ENCODE data around the gene PRKRIP1. TPM values are rescaled to one million over a fixed set of nuclear protein-coding genes. Genes with fewer than 3 reads are reported as not detected.
A peak's percentile ranks its signal among the peaks of the same experiment; 100 is the strongest.

The PRKRIP1 gene
- total RNA-seq, 1 experiment from 2014 or later: 35.2 TPM

DNA sequence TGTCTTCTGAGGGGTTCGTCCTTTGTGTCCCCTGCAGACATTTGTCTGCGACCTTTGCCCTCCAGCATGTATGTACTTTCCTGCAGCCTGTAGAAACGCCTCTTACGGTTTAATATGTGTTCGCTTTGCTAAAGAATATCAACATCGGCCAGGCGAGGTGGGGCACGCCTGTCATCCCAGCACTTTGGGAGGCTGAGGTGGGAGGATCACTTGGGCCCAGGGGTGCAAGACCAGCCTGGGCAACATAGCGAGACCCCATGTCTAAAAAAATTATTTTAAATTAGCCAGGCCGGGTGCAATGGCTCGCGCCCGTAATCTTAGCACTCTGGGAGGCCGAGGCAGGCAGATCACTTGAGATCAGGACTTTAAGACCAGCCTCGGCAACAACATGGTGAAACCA, 53.0 kb downstream of the PRKRIP1 start:
- no peaks in the 10 kb centered on the region for H3K9me3 ChIP-seq
- no peaks in the 10 kb centered on the region for H3K27me3 ChIP-seq (replicated peaks; ENCODE audit: control insufficient read depth, insufficient read depth, low read length)
- intact Hi-C loops (cut with micrococcal nuclease; ENCODE audit: unreplicated experiment): no loop called here
- Mint-ChIP-seq H3K9me3 (ENCODE audit: unreplicated experiment) (no peaks in the 10 kb centered on the region), H3K27me3 (ENCODE audit: insufficient read depth, unreplicated experiment) (no peaks in the 10 kb centered on the region), H3K36me3 (ENCODE audit: insufficient read depth, unreplicated experiment) (peaks cover 4% of the 10 kb centered on the region), H3K4me3 (ENCODE audit: unreplicated experiment) (no peak overlapping the region), H3K27ac (ENCODE audit: unreplicated experiment) (no peak overlapping the region), H3K4me1 (ENCODE audit: low read depth, unreplicated experiment) (no peaks in the 10 kb centered on the region)
- ChIA-PET CTCF (no interaction called here), POLR2A (no interaction called here)
- H3K36me3 ChIP-seq (ENCODE audit: control insufficient read depth, insufficient read depth, low read length): no peaks in the 10 kb centered on the region
- no peak overlapping the region for H3K4me3 ChIP-seq (ENCODE audit: low read depth, low read length)
- no peak for DNase-seq
- H3K4me1 ChIP-seq: peaks cover 3% of the 10 kb centered on the region; the same call in 1 of the 2 replicates
- no TSS peak for BruUV-seq (replicated peaks)
- TF ChIP-seq, protein P1, sequence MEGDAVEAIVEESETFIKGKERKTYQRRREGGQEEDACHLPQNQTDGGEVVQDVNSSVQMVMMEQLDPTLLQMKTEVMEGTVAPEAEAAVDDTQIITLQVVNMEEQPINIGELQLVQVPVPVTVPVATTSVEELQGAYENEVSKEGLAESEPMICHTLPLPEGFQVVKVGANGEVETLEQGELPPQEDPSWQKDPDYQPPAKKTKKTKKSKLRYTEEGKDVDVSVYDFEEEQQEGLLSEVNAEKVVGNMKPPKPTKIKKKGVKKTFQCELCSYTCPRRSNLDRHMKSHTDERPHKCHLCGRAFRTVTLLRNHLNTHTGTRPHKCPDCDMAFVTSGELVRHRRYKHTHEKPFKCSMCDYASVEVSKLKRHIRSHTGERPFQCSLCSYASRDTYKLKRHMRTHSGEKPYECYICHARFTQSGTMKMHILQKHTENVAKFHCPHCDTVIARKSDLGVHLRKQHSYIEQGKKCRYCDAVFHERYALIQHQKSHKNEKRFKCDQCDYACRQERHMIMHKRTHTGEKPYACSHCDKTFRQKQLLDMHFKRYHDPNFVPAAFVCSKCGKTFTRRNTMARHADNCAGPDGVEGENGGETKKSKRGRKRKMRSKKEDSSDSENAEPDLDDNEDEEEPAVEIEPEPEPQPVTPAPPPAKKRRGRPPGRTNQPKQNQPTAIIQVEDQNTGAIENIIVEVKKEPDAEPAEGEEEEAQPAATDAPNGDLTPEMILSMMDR (IDR thresholded peaks at IDR 0.05; ENCODE audit: insufficient read depth in 1 of 2, low read depth in 1 of 2, low read length in 1 of 2, severe bottlenecking in 1 of 2, unreplicated experiment in 1 of 2): no peak

- no peak overlapping the region for H3K4me3 ChIP-seq (ENCODE audit: low read depth, low read length)
- BruUV-seq (replicated peaks): no TSS peak
- no peak for DNase-seq
- H3K9me3 ChIP-seq: no peaks in the 10 kb centered on the region
- TF ChIP-seq, protein P1 (IDR thresholded peaks at IDR 0.05; ENCODE audit: insufficient read depth in 1 of 2, low read depth in 1 of 2, low read length in 1 of 2, severe bottlenecking in 1 of 2, unreplicated experiment in 1 of 2): peak in 1 of 2 experiments; percentile 4
- H3K4me1 ChIP-seq: peaks cover 3% of the 10 kb centered on the region; the same call in 1 of the 2 replicates
- H3K4me1 Mint-ChIP-seq (ENCODE audit: low read depth, unreplicated experiment): no peaks in the 10 kb centered on the region
- peak overlapping the region; percentile 53 for H3K27ac Mint-ChIP-seq (ENCODE audit: unreplicated experiment)
- no peaks in the 10 kb centered on the region for H3K27me3 ChIP-seq (replicated peaks; ENCODE audit: control insufficient read depth, insufficient read depth, low read length)
- no peaks in the 10 kb centered on the region for H3K36me3 ChIP-seq (ENCODE audit: control insufficient read depth, insufficient read depth, low read length)
- CTCF ChIA-PET: interaction anchor here (1.0 to 1.2 kb wide), 3 partner anchors 38 to 46 kb away, joined by 3 to 4 read pairs (median 3); no protein-coding TSS in a partner anchor
- no peaks in the 10 kb centered on the region for H3K9me3 Mint-ChIP-seq (ENCODE audit: unreplicated experiment)
- intact Hi-C loops (cut with micrococcal nuclease; ENCODE audit: unreplicated experiment): loop anchor here (2.0 to 10.0 kb wide), 3 partner anchors 15 to 165 kb away; partner anchors contain the start of gene SH2B2
- POLR2A ChIA-PET: no interaction called here
- H3K27me3 Mint-ChIP-seq (ENCODE audit: insufficient read depth, unreplicated experiment): no peaks in the 10 kb centered on the region
- H3K36me3 Mint-ChIP-seq (ENCODE audit: insufficient read depth, unreplicated experiment): peaks cover 4% of the 10 kb centered on the region
- no peak overlapping the region for H3K4me3 Mint-ChIP-seq (ENCODE audit: unreplicated experiment)
These were observed 54.1 kb downstream of the PRKRIP1 start for GRCh38 chr7:102450242-102450641.

DNA sequence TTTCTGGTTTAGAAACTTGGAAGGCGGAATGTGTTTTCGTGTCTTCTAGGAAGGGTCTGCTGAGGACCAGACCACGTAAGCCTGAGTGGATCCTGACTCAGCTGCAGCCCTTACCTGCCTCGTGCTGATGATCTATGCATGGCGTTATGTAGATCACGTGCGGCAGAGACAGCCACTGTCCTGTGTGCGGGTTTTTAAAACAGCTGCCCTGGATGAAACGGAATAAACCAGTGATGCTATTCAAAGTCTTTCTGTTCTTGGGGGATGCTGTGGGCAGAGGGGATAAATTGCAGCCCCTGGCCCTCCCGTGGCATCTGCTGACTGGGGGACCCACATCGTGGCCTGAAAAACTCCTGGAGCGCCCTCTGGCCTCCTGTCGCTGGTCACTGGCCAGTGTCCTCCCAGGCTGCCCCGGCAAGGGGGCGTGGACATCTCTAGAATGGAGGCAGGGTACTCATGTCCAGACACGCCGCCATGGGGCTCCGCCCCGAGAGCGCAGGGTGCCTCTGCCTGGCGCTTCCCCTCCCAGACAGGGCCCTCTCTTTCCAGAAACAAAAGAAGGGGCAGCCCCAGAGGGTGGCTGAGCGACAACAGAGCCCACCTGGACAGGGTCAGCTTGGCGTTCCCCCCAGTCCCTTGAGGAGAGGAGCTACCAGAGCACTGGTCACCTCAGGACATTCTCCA, 55.4 kb downstream of the PRKRIP1 start:
- Mint-ChIP-seq H3K4me1 (ENCODE audit: low read depth, unreplicated experiment) (no peaks in the 10 kb centered on the region), H3K27me3 (ENCODE audit: insufficient read depth, unreplicated experiment) (no peaks in the 10 kb centered on the region), H3K27ac (ENCODE audit: unreplicated experiment) (peak overlapping the region; percentile 53), H3K36me3 (ENCODE audit: insufficient read depth, unreplicated experiment) (peaks cover 4% of the 10 kb centered on the region), H3K9me3 (ENCODE audit: unreplicated experiment) (no peaks in the 10 kb centered on the region), H3K4me3 (ENCODE audit: unreplicated experiment) (peak overlapping the region; percentile 54)
- Histone ChIP-seq H3K36me3 (ENCODE audit: control insufficient read depth, insufficient read depth, low read length) (no peaks in the 10 kb centered on the region), H3K9me3 (no peaks in the 10 kb centered on the region), H3K27me3 (replicated peaks; ENCODE audit: control insufficient read depth, insufficient read depth, low read length) (no peaks in the 10 kb centered on the region), H3K4me3 (ENCODE audit: low read depth, low read length) (peak overlapping the region; percentile 9; the same call in 1 of the 2 replicates), H3K4me1 (peaks cover 3% of the 10 kb centered on the region; the same call in 1 of the 2 replicates)
- POLR2A ChIA-PET: no interaction called here
- TF ChIP-seq, protein P1 (IDR thresholded peaks at IDR 0.05; ENCODE audit: insufficient read depth in 1 of 2, low read depth in 1 of 2, low read length in 1 of 2, severe bottlenecking in 1 of 2, unreplicated experiment in 1 of 2): peak in 1 of 2 experiments; percentile 32
- BruUV-seq (replicated peaks): no TSS peak
- intact Hi-C loops (cut with micrococcal nuclease; ENCODE audit: unreplicated experiment): loop anchor here (1.0 to 10.0 kb wide), 4 partner anchors 17 to 167 kb away; partner anchors contain the start of gene SH2B2
- CTCF ChIA-PET: no interaction called here
- DNase-seq: peak; percentile 82 to 85
